ENCODE measurements around the gene NOTCH4.
"Not testable (repeated sequence)": the region's sequence is repeated elsewhere in the genome, so short reads cannot be mapped to it uniquely, and the experiment has no call there.

Gene NOTCH4

DNA sequence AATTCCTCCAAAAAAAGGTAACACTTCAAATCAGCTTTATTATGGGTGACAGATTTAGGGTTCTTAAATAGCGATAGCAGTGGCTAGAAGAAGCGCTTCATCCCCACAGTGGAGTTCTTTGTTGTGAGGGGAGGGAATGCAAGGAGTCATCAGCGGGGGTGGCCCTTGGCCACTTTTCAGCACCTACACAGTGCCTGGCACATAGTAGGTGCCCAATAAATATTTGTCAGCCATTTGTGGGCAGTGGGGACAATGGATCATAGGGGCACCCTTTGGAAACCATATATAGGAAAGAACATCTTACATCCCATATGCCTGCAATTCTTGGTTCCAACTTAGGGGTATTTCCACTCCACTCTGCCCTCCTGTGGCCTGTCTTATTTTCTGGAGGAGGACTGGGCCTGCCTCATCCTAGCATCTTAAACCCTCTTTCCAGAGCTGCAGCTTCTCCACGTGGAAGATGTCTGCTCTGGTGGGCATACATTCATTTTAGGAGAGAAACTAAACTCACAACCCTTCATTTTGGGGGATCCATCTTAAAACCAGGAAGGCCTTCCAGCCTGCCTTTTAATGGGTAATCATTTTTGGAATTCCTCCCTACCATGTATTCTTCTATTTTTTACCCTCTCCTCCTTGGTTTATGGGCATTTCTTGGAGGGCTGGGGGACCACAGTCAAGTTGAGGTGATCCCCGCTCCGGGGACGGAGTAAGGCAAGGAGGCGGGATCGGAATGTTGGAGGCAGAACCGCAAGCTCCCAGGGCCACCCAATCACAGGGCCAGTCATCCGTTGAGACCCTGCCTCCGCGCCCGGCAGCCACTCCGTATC lies 28.8 kb downstream of the NOTCH4 start:
- no peak for DNase-seq (ENCODE audit: low read depth in 2 of 3, low spot score in 1 of 3)

DNA sequence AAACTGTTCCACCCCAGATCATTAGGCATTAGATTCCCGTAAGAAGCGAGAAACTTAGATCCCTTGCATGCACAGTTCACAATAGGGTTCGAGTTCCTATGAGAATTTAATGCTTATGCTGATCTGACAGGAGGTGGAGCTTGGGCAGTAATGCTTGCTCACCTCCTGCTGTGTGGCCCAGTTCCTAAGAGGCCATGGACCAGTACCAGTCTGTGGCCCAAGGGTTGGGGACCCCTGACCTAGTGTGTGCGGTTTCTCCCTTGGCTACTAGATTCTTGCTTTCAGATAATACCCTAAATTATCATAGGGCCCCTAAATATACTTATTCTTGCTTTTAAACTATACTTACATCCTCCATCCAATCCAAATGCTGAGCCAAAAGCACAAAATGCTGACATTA lies 29.5 kb downstream of the NOTCH4 start:
- no peak for DNase-seq (ENCODE audit: low read depth in 2 of 3, low spot score in 1 of 3)

DNA sequence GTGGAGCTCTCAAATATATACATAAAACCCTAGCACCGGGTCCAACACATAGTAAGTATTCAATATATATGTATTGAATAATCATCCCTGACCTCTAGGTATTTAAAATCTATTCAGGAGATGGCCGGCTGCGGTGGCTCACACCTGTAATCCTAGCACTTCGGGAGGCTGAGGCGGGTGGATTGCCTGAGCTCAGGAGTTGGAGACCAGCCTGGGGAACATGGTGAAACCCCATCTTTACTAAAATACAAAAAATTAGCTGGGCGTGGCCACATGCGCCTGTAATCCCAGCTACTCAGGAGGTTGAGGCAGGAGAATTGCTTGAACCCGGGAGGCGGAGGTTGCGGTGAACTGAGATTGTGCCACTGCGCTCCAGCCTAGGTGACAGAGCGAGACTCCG lies 30.8 kb downstream of the NOTCH4 start:
- DNase-seq (ENCODE audit: low read depth in 2 of 3, low spot score in 1 of 3) = not testable (repeated sequence)

DNA sequence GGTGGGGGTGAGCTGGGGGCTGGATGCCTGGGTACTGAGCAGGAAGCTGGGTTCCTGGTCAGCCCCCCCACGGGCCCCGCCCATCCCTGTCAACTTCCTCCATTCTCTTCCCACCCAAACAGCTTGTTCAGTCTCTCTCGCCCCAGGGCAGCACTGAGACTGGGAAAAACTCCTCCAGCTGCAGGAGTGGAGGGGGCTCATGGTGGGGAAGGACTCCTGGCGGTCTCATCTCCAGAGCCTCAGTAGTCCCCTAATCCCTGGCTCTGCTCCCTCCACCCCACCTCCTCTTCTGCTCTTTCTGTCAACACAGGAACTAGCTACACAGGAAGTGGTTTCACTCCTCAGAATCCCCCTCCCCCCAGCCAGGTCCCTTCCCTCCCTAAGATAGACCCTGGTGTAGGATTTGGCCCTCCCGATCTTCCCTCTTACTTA lies 31.2 kb downstream of the NOTCH4 start, which contains the start of gene GPSM3:
Gene GPSM3 (minus strand): TSS at position 36 of the 432 bp plus-strand sequence. CDS start 130 bp downstream, outside the sequence.
- DNase-seq (ENCODE audit: low read depth in 2 of 3, low spot score in 1 of 3) = peak in 1 of 3 donors; percentile 40

DNA sequence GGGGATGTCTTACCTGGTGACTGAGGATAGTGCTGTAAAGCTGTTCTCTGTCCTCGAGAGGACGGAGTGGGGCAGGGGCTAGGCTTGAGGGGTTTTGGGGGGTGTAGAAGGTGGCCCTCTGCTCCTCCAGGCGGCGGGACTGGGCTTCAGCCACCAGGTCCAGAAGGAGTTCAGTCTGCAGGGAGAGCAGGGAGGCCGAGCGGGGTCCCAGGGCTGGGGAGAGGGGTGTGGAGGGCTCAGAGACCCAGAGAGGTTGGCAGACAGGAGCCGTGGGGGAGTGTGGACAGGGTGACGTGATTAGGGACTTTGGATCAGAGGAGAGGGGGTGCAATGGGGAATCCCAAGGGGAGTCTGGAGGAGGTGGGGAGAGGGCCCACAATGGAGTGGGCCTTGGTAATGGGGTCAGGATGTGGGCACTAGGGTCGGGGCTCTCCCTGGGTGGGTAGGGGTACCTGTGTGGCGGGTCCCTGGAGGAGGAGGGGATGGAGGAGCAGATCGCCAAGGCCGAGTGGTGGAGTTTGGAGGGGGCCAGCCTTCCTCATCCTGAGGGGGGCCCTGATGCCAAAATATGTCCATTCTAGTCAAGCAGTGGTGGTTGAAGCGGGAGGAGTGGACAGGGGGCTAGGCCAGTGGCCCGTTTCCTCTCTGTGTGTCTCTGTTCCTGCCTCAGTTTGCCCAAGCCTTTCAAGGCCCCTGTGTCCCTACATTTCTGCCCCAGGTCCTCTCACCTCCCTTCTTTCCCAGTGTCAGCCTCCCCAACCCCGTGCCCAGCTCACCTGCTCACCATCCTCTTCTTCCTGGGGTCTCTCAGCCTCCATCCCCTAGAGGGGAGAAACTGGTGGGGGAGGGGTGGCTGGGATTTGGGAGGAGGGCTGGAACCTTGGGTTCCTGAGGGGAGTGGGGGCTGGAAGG lies 31.9 kb downstream of the NOTCH4 start:
- no peak for DNase-seq (ENCODE audit: low read depth in 2 of 3, low spot score in 1 of 3)

DNA sequence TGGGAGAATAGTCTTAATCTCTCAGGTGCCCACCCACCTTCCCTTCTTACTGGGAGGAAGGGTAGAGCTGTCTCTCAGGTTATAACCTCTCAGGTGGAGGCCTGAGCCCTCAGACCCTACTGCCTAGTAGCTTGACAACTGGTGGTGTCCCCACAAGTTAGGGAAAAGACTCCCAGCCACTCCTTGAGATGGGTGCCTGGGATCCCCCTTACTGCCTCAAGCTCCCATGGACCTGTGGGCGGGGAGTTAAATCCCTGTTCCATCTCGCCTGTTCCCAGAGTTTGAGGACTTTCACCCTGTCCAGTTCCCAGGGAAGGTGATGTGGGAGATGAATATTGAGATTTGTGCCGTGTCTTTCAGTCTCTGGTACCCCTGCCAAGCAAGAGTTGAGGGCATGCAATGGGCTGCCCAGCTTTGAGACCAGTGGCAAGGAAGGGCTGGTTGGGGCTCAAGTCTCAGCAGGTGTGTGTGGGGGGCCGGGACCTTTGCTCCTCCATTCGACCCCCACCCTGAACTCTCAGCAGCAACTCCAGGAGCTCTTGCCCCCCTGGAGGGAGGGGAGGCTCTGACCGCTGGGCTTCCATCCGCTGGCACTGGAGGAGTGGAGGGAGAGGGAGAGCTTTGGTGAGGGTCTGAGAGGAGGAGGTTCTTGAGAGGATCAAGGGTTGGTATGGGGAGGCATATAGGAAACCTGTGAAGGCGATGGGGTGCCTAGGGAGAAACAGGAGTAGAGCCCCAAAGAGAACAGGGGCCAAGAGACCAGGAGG lies 32.8 kb downstream of the NOTCH4 start:
- DNase-seq (ENCODE audit: low read depth in 2 of 3, low spot score in 1 of 3) = no peak

DNA sequence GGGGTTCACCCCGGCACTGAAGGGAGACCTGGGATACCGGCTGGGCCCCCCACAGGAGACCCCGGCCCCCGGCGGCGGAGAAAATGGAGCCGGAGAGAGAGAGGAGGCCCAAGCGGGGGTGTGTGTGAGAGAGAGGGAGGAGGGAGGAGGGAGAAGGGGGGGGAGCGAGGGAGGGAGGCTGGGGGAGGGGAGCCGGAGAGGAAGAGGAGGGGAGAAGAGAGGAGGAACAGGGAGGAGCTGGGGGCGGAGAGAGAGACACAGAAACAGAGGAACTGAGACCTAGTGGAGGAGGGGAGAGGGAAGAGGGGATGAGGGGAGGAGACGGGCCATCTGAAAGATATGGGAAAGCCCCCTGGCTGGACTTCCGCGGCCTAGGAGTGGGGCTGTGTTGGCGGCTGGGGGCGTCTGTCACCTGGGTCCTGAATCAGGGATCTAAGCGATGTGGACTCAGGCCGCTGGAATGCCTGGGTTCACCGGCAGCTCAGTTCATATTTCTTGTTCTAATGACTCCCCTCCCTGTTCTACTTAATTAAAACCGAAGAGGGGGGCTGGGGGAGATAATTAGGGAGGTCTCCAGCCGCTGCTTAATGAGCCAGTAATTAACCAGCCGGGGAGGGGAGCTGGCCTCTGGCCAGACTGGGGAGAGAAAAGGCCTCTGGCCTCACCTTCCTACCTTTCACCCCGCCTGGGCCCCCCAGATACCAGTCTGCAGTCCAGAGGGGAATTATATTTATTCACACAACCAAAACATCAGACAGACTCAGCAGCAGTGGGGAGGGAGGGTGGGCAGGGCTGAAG lies 33.6 kb downstream of the NOTCH4 start, which contains the start of gene PBX2:
Gene PBX2 (minus strand): TSS at position 149 of the 798 bp plus-strand sequence. CDS start 287 bp downstream, outside the sequence.
- peak; percentile 61 to 82 (median 73) for DNase-seq (ENCODE audit: low read depth in 2 of 3, low spot score in 1 of 3)

DNA sequence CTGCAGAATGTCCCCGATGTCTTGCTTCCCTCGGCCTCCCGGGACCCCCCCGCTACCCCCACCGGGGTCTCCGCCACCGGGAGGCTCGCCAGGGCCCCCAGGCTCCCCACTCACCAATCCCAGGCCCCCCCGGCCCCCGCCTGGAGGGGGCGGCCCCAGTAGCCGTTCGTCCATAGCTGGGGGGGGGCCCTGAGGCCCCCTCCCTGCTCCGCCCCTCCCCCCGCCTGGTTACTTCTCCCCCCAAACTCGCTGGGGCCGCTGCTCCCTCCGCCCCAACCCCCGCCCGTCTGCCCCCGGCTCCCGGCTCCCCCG lies 34.2 kb downstream of the NOTCH4 start:
- DNase-seq (ENCODE audit: low read depth in 2 of 3, low spot score in 1 of 3) = no peak

DNA sequence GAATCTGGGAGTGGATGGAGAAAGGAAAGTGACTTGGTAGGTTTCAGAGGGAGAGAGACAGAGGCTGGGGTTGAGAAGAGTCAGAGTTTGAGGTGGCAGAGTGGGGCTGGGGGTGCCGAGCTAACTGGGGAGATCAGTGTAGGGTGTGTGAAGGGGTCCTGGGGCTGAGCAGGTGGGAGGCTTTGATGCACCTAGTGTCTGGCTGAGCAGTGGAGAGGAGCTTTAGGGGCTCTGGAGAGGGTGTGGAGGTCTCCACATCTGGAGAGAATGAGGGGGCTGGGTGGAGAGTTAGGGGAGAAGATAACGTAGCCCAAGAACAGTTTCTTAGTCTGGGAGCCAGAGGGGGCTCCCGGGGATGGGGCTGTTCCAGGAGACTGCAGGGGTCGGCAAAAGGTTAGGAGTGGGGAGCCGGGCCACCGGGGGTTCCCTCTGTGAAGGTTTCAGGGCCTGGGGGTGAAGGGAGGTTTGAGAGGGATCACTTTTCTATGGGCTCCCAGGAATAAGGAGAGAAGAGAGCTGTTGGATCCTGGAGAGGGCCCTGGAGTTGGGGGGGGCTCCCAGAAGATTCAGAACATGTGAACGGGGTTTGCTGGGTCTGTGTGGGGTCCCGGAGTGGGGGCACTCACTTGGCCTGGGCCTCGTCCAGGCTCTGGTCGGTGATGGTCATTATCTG lies 34.7 kb downstream of the NOTCH4 start:
- DNase-seq (ENCODE audit: low read depth in 2 of 3, low spot score in 1 of 3) = no peak

DNA sequence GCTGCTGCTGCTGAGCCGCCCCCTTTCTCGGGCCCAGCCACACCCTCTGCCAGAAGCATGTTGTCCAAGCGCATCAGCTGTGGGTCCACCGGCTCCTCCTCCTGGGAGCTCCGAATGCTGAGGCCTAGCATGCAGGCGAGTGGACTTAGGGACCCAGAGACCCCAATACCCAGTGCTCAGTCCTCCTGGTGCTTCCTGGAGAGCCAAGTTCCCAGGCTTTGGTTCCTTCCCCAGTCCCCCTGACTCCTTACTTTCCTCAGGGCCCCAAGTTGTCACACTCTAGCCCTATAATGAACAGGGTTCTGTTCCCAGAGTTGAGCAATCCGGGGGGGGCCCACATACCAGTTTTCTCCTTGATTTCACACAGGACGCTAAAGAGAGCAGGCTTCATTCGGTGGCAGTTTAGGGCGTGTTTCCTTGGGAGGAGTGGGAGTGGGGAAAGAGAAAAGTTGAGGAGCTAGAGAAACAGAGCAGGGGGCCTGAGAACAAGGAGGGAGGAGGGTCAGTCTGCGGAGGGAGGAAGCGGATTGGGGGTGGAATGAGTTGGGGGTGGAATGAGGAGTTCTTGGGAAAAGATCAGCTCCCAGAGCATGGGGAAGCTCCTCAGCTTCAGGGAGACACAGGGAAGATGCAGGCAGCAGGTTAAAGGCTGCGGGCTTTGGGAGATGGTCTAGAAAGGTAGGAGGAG lies 35.3 kb downstream of the NOTCH4 start:
- DNase-seq (ENCODE audit: low read depth in 2 of 3, low spot score in 1 of 3) = no peak

DNA sequence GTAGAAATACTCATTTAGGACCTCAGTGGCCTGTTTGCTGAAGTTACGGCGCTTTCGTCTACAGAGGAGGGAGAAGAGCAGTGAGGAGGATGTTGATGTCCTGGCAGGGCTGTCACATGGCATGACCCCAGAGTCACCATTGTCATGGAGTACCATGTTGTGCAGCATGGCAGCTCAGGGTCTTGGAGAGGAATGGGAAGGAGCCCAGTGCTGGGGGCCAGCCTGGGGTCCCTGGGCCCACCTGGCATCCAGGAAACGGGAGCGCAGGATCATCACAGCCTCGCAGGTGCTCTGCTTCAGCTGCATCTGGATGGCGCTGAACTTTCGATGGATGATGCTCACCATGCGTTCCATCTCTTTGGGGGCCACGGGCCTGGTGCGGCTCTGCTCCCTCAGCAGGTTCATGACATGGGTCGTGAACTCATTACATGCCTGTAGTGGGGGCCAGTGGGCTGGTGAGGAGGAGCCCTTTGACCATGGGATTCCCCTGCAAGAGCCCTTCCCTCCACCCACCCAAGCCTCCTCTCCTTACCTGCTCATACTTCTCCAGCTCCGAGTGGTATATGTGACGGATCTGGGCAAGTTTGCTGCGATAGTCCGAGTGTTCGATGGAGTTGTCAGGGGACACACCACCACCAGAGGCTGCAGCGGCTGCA lies 36.0 kb downstream of the NOTCH4 start:
- not testable (repeated sequence) for DNase-seq (ENCODE audit: low read depth in 2 of 3, low spot score in 1 of 3)

DNA sequence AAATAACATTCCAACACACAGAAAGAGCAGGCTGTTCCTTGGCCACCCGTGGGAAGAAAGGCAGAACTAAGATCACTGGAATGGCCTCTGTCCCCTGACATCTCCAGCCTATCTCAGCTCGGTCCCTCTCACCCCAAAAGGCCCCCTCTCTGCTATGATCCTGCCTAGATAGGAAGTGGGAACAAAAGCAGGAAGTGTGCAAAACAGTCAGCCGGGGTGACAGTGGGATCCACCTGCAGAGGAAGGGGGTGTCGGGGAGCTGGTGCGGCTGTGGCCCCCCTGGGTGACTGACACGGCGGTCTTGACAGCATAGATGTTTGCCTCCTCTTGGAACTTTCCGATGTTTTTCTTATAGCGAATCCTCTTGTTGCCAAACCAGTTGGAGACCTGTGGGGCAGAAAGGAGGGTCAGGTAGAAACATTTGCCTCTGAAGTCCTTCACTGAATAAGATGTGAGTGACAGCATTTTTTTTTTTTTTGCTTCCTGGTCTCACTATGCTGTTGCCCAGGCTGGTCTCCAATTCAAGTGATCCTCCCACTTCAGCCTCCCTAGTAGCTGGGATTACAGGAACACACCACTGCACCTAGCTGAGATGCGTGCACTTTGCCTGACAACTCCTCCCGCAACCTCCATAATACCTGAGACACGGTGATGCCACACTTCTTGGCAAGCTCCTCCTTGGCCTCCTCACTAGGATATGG lies 36.7 kb downstream of the NOTCH4 start:
- DNase-seq (ENCODE audit: low read depth in 2 of 3, low spot score in 1 of 3) = no peak

DNA sequence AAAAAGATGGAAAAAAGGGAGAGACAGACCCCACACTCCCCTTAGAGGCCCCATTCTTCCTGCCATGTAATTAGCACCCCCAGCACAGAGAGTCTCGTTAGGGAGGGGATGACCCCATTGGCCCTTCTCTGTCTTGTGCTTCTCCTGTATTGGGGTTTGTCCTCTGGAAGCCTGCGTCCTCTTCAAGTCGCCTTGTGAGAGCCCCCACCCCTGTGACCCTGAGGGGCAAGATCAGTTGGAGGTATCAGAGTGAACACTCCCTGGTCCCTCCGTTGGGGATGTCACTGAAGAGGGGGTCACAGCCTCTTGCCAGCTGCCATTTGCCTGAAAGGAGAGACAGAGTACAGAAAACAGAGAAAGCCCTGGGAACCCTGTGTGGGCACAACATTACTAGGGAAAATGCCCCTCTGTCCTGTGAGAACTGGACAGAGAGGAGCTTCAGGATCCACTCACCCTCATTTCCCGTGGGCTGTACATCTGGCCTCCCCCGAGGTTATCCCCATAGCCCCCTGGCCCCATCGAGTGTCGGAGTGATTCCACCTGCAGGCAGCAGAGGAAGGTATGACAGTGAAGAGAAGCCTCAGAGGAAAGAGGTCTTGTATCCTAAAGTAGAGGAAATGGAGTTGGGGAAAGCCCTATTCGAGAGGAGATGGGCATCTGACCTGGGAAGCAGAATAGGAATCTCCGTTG lies 37.6 kb downstream of the NOTCH4 start:
- not testable (repeated sequence) for DNase-seq (ENCODE audit: low read depth in 2 of 3, low spot score in 1 of 3)

DNA sequence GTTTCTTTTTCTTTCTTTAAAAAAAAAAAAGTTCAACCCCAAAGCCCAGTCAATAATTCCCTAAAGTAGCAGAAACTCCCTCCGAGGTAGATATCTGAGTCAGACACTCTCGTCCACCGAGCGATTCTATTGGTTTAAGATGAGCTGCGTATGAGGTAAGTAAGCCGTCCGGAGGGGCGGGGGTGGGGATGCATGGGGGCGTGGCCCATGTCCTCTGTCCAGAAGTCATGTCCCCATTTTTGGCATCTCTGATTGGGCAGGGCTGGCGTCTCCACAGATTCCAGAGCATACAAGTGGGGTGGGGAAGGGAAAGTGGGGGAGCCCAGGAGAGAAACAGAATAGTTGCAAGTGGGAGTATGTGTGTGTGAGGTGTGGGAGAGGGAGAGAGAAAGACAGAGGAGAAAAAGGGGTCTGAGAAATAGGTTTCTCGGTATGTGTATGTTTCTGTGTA lies 38.2 kb downstream of the NOTCH4 start:
- DNase-seq (ENCODE audit: low read depth in 2 of 3, low spot score in 1 of 3) = peak; percentile 38 to 61 (median 50)

DNA sequence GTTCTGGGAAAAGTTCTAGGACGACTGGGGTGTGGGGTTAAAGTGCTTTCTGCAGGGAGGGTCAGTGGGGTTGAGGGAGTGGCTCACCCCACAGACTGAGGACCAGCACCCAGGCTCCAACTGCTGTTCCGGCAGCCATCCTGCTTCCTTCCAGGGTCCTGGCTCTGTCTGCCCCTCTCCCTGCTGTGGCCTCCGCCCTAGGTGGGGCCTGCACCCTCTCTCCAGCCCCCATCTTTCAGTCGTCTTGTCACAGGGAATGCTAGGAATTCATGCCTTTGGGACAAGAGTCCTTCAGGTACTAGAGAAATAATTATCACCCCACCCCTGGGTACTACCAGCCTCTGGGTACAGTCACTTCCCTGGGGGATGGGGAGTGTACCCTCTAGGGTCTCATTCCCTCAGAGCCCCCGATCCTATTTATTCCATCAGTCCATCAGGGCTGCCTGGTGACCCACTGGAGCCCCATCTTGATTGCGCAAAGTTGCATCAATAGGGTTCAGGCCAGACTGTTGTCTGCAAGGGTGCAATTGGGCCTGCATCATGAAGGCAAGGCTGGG lies 39.7 kb downstream of the NOTCH4 start, which contains the start of gene AGER:
Gene AGER (minus strand): TSS at position 170 of the 557 bp plus-strand sequence. CDS start 31 bp downstream, at position 139.
- no peak for DNase-seq (ENCODE audit: low read depth in 2 of 3, low spot score in 1 of 3)

DNA sequence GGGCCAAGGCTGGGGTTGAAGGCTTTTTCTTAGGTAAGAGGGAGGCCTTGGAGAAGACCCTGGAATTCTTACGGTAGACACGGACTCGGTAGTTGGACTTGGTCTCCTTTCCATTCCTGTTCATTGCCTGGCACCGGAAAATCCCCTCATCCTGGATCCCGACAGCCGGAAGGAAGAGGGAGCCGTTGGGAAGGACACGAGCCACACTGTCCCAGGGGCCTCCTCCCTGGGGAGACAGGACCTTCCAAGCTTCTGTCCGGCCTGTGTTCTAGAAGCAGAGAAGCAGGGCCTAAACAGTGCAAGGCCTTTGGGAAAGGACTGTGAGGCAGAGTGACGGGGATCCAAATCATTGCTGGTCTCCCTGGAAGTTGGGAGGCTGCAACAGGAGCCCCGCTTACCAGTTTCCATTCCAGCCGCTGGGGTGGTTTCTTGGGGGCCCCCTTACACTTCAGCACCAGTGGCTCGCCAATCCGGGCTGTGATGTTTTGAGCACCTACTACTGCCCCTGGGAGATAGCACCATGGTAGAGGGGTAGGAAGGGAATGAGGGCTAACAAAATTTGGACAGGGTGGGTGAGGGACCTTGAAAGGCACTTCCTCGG lies 40.3 kb downstream of the NOTCH4 start:
- DNase-seq (ENCODE audit: low read depth in 2 of 3, low spot score in 1 of 3) = no peak
